ENCODE results near the gene BATF.

- TF ChIP-seq CTCF (conservative IDR thresholded peaks at IDR 0.05; ENCODE audit: low read depth in 2 of 2): no peak
- no peak for TF ChIP-seq EZH2 (IDR thresholded peaks at IDR 0.05; ENCODE audit: low read depth, unreplicated experiment)
- TF ChIP-seq CREB1 (CRISPR knock-in tag; IDR thresholded peaks at IDR 0.05; ENCODE audit: low read depth): no peak
- TF ChIP-seq POLR2AphosphoS5 (IDR thresholded peaks at IDR 0.05; ENCODE audit: low read depth): no peak
These were observed 11.7 kb upstream of the BATF start for GRCh38 chr14:75510547-75510946.

Data from GM23338 (cell line).